Suprapubic skin (tissue), 4 donors: ENCODE data around the gene TMEM45B. TPM values are rescaled to one million over a fixed set of nuclear protein-coding genes. Genes with fewer than 3 reads are reported as not detected.
"Not testable (repeated sequence)": the region's sequence is repeated elsewhere in the genome, so short reads cannot be mapped to it uniquely, and the experiment has no call there.

ENCODE experiments used
- DNase-seq, 2 donors: peaks; one replicate each; pipeline ENCODE4 v3.0.0-alpha.2; 2019; ENCODE audit warnings: low spot score in 2 of 2
- H3K27ac ChIP-seq: fragments of 200-600 bp; sonication (generic); one replicate; pipeline ENCODE4 v1.5.1; 2019
- H3K27me3 ChIP-seq: fragments of 200-600 bp; sonication (generic); one replicate; pipeline ENCODE4 v1.5.1; 2019
- H3K36me3 ChIP-seq: fragments of 200-600 bp; sonication (generic); one replicate; pipeline ENCODE4 v1.5.1; 2019
- H3K4me1 ChIP-seq: fragments of 200-600 bp; sonication (generic); one replicate; pipeline ENCODE4 v1.5.1; 2019
- H3K4me3 ChIP-seq: fragments of 200-600 bp; sonication (generic); one replicate; pipeline ENCODE4 v1.5.1; 2019; ENCODE audit warnings: mild to moderate bottlenecking
- H3K9me3 ChIP-seq: fragments of 200-600 bp; sonication (generic); one replicate; pipeline ENCODE4 v1.5.1; 2019
- EP300 ChIP-seq: sonication (generic); formaldehyde crosslinking; IDR thresholded peaks from one replicate; pipeline ENCODE4 v1.6.1; 2017; ENCODE audit warnings: antibody characterized with exemption
- POLR2A ChIP-seq, 2 donors: fragments of 450-650 bp; IDR thresholded peaks; one replicate each; pipeline ENCODE4 v1.6.1; 2017; ENCODE audit warnings: antibody characterized with exemption in 2 of 2, mild to moderate bottlenecking in 2 of 2, moderate library complexity in 2 of 2
- POLR2AphosphoS5 ChIP-seq, 3 donors: sonication (generic); formaldehyde crosslinking; IDR thresholded peaks; one replicate each; pipeline ENCODE4 v1.6.1; 2017; ENCODE audit warnings: antibody characterized with exemption in 3 of 3
- WGBS: methylation state at CpG from one replicate; pipeline ENCODE4 v1.1.5; 2018; 5-methylcytosine and 5-hydroxymethylcytosine counted together
- total RNA-seq, 4 donors: library from RNA; depleted of rRNA; stranded (reverse); fragments of >200 nt; gene quantifications; one replicate each; pipeline ENCODE4 v1.1.0, GENCODE V29; 2016
- TF ChIP-seq, protein P1 (sequence below), 2 donors: fragments of 200-600 bp in 1 of 2; fragments of 450-650 bp in 1 of 2; sonication (generic) in 1 of 2; IDR thresholded peaks; one replicate each; pipeline ENCODE4 v1.5.1; 2016 to 2019; ENCODE audit warnings: antibody characterized with exemption in 2 of 2, mild to moderate bottlenecking in 1 of 2, moderate library complexity in 1 of 2

Gene TMEM45B
- total RNA-seq, 4 donors from 2014 or later, result 19.9 to 42.0 (median 35.9) TPM

DNA sequence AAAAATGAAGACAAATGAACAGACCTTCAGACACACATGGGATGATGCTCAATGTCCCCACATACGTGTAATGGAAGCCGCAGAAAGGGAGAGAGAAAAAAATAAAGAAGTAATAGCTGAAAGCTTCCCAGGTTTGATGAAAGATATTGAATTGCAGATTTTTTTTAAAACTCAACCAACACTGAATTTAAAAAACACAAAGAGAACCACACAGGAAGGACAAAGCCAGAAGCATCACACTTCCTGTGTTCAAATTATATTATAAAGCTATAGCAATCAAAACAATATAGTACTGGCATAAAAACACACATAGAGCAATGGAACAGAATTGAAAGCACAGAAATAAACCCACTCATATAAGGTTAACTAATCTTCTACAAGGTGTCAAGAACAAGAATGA lies 26.5 kb downstream of the TMEM45B start:
- WGBS, result 96% methylated on average over 2 of the region's 2 CpGs
- TF ChIP-seq, protein P1, sequence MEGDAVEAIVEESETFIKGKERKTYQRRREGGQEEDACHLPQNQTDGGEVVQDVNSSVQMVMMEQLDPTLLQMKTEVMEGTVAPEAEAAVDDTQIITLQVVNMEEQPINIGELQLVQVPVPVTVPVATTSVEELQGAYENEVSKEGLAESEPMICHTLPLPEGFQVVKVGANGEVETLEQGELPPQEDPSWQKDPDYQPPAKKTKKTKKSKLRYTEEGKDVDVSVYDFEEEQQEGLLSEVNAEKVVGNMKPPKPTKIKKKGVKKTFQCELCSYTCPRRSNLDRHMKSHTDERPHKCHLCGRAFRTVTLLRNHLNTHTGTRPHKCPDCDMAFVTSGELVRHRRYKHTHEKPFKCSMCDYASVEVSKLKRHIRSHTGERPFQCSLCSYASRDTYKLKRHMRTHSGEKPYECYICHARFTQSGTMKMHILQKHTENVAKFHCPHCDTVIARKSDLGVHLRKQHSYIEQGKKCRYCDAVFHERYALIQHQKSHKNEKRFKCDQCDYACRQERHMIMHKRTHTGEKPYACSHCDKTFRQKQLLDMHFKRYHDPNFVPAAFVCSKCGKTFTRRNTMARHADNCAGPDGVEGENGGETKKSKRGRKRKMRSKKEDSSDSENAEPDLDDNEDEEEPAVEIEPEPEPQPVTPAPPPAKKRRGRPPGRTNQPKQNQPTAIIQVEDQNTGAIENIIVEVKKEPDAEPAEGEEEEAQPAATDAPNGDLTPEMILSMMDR (IDR thresholded peaks at IDR 0.05), result no peak
- TF ChIP-seq POLR2A (IDR thresholded peaks at IDR 0.05) (no peak), POLR2AphosphoS5 (IDR thresholded peaks at IDR 0.05) (no peak), EP300 (no peak)

DNA sequence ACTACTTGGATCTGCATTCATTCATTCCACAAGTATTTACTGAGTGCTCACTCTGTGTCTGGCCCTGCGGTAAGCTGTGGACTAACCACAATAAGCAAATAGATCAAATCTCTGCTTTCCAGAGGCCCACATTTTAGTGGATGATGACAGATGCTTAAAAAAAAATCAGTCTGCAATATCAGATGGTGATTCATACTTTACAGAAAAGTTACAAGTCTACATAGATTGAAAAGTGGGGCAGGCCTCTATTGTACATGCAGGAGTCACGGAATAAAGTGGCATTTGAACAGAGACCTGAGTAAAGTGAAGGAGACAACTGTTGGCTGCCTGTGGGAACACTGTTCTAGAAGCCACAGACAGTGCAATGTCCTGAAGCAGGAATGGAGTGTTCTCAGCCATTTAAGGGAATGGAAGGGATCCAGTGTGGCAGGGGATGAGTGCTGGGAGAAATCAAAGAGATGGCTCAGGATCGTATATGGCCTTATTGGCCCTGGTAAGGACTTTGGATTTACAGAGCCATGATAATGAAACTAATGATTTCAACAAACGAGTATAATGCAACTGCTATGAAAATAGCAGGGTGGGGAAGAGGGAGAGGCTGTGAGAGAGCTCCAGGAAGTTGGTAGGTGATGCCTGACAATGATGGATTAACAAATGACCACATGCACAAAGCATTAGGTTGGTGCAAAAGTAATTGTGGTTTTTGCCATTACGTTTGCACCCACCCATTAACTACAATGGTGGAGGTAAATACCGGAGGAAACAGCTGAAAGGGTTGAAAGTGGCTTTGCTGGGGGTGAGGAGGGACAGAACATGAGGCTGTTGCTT lies 31.1 kb downstream of the TMEM45B start:
- no peak for TF ChIP-seq EP300
- DNase-seq, result no peak
- Histone ChIP-seq H3K4me1 (no peaks in the 10 kb centered on the region), H3K27ac (no peak overlapping the region), H3K4me3 (no peak overlapping the region), H3K9me3 (no peaks in the 10 kb centered on the region), H3K27me3 (no peaks in the 10 kb centered on the region), H3K36me3 (no peaks in the 10 kb centered on the region)
- whole genome bisulfite sequencing, result 57% methylated on average over 6 of the region's 6 CpGs

More for the DNA sequence above, 26.5 kb downstream of the TMEM45B start:
- Histone ChIP-seq H3K4me3 (no peak overlapping the region), H3K4me1 (peaks cover 10% of the 10 kb centered on the region), H3K9me3 (no peaks in the 10 kb centered on the region), H3K27ac (no peak overlapping the region), H3K27me3 (no peaks in the 10 kb centered on the region), H3K36me3 (no peaks in the 10 kb centered on the region)
- DNase-seq, result no peak

DNA sequence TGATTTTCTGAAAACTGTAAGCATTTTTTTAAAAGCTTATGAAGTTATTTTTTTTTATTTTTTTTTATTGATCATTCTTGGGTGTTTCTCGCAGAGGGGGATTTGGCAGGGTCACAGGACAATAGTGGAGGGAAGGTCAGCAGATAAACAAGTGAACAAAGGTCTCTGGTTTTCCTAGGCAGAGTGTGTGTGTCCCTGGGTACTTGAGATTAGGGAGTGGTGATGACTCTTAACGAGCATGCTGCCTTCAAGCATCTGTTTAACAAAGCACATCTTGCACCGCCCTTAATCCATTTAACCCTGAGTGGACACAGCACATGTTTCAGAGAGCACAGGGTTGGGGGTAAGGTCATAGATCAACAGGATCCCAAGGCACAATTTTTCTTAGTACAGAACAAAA lies 31.7 kb downstream of the TMEM45B start:
- H3K4me3 ChIP-seq, DNase-seq, H3K4me1 ChIP-seq, H3K27ac ChIP-seq, H3K9me3 ChIP-seq, H3K36me3 ChIP-seq, H3K27me3 ChIP-seq: not testable (repeated sequence)
- 58% methylated on average over 2 of the region's 3 CpGs for WGBS

DNA sequence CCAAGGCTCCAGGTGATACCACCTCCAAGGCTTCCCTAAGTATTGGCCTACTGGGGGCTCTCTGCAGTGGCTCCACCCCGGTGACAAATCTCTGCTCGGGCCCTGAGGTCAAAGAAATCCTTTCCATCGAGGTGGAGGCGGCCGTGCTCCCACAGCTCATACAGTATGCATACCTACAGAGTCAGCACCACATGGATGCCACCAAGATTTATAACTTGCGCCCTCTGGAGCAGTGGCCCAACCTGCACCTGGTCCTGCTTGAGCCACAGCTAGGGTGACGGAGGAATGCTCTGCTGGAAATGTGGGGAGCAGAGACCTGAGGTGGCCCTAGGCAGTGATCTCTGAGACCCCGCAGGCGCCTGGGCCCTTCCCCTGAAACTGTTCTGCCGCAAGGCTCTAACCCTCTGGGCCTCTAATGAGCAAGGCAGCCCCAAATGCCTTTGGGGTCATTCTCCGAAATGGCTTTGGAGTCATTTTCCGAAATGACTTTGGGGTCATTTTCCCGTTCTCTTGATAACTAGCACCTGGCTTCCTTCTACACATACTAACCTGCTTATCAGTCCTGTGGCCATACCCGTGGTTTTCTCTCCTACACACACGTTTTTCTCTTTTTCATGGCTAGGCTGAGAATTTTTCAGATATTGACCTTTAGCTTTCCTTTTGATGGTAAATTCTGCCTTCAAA lies 33.9 kb downstream of the TMEM45B start:
- no peak overlapping the region for H3K27ac ChIP-seq
- no peaks in the 10 kb centered on the region for H3K27me3 ChIP-seq
- DNase-seq, result no peak
- H3K4me3 ChIP-seq, result no peak overlapping the region
- no peaks in the 10 kb centered on the region for H3K36me3 ChIP-seq
- TF ChIP-seq POLR2A (IDR thresholded peaks at IDR 0.05), result no peak
- TF ChIP-seq EP300, result no peak
- no peak for TF ChIP-seq POLR2AphosphoS5 (IDR thresholded peaks at IDR 0.05)
- TF ChIP-seq, protein P1 (IDR thresholded peaks at IDR 0.05), result no peak
- peaks cover 13% of the 10 kb centered on the region for H3K4me1 ChIP-seq
- no peaks in the 10 kb centered on the region for H3K9me3 ChIP-seq
- WGBS, result 88% methylated on average over 13 of the region's 15 CpGs

DNA sequence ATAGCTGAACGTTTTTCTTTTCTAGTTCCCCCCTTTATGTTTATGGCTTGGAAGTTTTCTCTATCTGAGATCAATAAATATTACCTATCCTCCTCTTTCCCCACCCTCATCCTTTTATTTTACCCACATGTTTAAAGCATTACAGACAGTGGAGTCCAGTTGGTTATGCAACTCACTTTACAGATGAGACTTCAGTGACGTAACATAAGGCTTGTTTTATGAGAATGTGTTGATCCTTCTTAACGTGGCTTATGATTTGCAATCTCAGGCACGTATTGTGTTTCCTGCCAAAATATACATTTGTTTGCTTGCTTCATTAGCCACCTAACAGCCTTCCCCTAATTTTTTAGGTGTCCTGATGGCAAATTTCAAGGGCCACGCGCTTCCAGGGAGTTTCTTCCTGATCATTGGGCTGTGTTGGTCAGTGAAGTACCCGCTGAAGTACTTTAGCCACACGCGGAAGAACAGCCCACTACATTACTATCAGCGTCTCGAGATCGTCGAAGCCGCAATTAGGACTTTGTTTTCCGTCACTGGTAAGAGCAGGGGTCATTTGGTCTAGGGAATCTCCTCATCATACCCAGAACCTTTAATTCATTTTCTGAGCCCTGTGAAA lies 36.6 kb downstream of the TMEM45B start:
- WGBS, result 87% methylated on average over 15 of the region's 15 CpGs
- no peak overlapping the region for H3K4me3 ChIP-seq
- TF ChIP-seq, protein P1 (IDR thresholded peaks at IDR 0.05), result no peak
- TF ChIP-seq POLR2AphosphoS5 (IDR thresholded peaks at IDR 0.05) (no peak), POLR2A (IDR thresholded peaks at IDR 0.05) (no peak), EP300 (no peak)
- H3K4me1 ChIP-seq, result peaks cover 27% of the 10 kb centered on the region
- H3K36me3 ChIP-seq, result no peaks in the 10 kb centered on the region
- no peak for DNase-seq
- H3K27me3 ChIP-seq, result no peaks in the 10 kb centered on the region
- no peak overlapping the region for H3K27ac ChIP-seq
- H3K9me3 ChIP-seq, result no peaks in the 10 kb centered on the region
